Suprapubic skin (tissue), 4 donors: Measurements from ENCODE around the gene PSMD11. TPM values are rescaled to one million over a fixed set of nuclear protein-coding genes. Genes with fewer than 3 reads are reported as not detected.

Experiments used
- DNase-seq, 2 donors: peaks; one replicate each; pipeline ENCODE4 v3.0.0-alpha.2; 2019; ENCODE audit warnings: low spot score in 2 of 2
- H3K27ac ChIP-seq: fragments of 200-600 bp; sonication (generic); one replicate; pipeline ENCODE4 v1.5.1; 2019
- H3K27me3 ChIP-seq: fragments of 200-600 bp; sonication (generic); one replicate; pipeline ENCODE4 v1.5.1; 2019
- H3K36me3 ChIP-seq: fragments of 200-600 bp; sonication (generic); one replicate; pipeline ENCODE4 v1.5.1; 2019
- H3K4me1 ChIP-seq: fragments of 200-600 bp; sonication (generic); one replicate; pipeline ENCODE4 v1.5.1; 2019
- H3K4me3 ChIP-seq: fragments of 200-600 bp; sonication (generic); one replicate; pipeline ENCODE4 v1.5.1; 2019; ENCODE audit warnings: mild to moderate bottlenecking
- H3K9me3 ChIP-seq: fragments of 200-600 bp; sonication (generic); one replicate; pipeline ENCODE4 v1.5.1; 2019
- CTCF ChIP-seq, 2 donors: fragments of 200-600 bp in 1 of 2; fragments of 450-650 bp in 1 of 2; sonication (generic) in 1 of 2; IDR thresholded peaks; one replicate each; pipeline ENCODE4 v1.5.1; 2016 to 2019; ENCODE audit warnings: antibody characterized with exemption in 2 of 2, mild to moderate bottlenecking in 1 of 2, moderate library complexity in 1 of 2
- EP300 ChIP-seq: sonication (generic); formaldehyde crosslinking; IDR thresholded peaks from one replicate; pipeline ENCODE4 v1.6.1; 2017; ENCODE audit warnings: antibody characterized with exemption
- POLR2A ChIP-seq, 2 donors: fragments of 450-650 bp; IDR thresholded peaks; one replicate each; pipeline ENCODE4 v1.6.1; 2017; ENCODE audit warnings: antibody characterized with exemption in 2 of 2, mild to moderate bottlenecking in 2 of 2, moderate library complexity in 2 of 2
- POLR2AphosphoS5 ChIP-seq, 3 donors: sonication (generic); formaldehyde crosslinking; IDR thresholded peaks; one replicate each; pipeline ENCODE4 v1.6.1; 2017; ENCODE audit warnings: antibody characterized with exemption in 3 of 3
- WGBS: methylation state at CpG from one replicate; pipeline ENCODE4 v1.1.5; 2018; 5-methylcytosine and 5-hydroxymethylcytosine counted together
- total RNA-seq, 4 donors: library from RNA; depleted of rRNA; stranded (reverse); fragments of >200 nt; gene quantifications; one replicate each; pipeline ENCODE4 v1.1.0, GENCODE V29; 2016

The PSMD11 gene
- total RNA-seq, 4 donors from 2014 or later = 52.3 to 59.9 (median 57.7) TPM

DNA sequence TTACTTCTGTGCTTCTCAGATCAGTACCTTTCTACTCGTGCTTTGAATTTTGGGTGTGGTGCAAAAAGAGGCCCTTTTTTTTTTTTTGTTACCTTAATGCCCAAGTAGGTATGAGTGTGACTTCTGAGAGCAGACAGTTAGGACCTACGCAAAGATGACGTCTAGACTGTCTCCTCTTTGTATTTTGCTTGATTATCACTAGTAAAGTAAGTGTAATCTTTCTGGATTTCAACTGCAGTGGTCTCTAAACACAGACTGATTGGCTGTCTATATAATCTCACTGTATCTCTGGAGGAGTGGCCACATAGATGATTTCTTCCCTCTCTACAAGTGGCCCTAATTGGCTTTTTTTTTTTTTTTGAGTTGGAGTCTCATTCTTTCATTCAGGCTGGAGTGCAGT, 30.9 kb downstream of the PSMD11 start:
- H3K4me3 ChIP-seq = no peak overlapping the region
- H3K36me3 ChIP-seq = peaks cover 99% of the 10 kb centered on the region
- no peaks in the 10 kb centered on the region for H3K4me1 ChIP-seq
- no peak overlapping the region for H3K27ac ChIP-seq
- no peaks in the 10 kb centered on the region for H3K9me3 ChIP-seq
- DNase-seq = no peak
- TF ChIP-seq CTCF (IDR thresholded peaks at IDR 0.05) (no peak), POLR2AphosphoS5 (IDR thresholded peaks at IDR 0.05) (no peak), EP300 (no peak), POLR2A (IDR thresholded peaks at IDR 0.05) (no peak)
- H3K27me3 ChIP-seq = no peaks in the 10 kb centered on the region
- WGBS = 88% methylated on average over 3 of the region's 3 CpGs

- DNase-seq = no peak
- Histone ChIP-seq H3K36me3 (peaks cover 96% of the 10 kb centered on the region), H3K27ac (no peak overlapping the region), H3K4me3 (no peak overlapping the region), H3K9me3 (no peaks in the 10 kb centered on the region), H3K4me1 (no peaks in the 10 kb centered on the region), H3K27me3 (no peaks in the 10 kb centered on the region)
- 94% methylated on average over 8 of the region's 8 CpGs for WGBS
- no peak for TF ChIP-seq POLR2A (IDR thresholded peaks at IDR 0.05)
- no peak for TF ChIP-seq POLR2AphosphoS5 (IDR thresholded peaks at IDR 0.05)
- no peak for TF ChIP-seq EP300
- TF ChIP-seq CTCF (IDR thresholded peaks at IDR 0.05) = no peak
Measured at GRCh38 chr17:32477220-32477619, 32.9 kb downstream of the PSMD11 start.

GRCh38 chr17:32479074-32479617, 34.8 kb downstream of the PSMD11 start:
- TF ChIP-seq POLR2AphosphoS5 (IDR thresholded peaks at IDR 0.05) (no peak), EP300 (no peak), CTCF (IDR thresholded peaks at IDR 0.05) (no peak), POLR2A (IDR thresholded peaks at IDR 0.05) (no peak)
- DNase-seq = no peak
- Histone ChIP-seq H3K27me3 (no peaks in the 10 kb centered on the region), H3K9me3 (no peaks in the 10 kb centered on the region), H3K36me3 (peaks cover 76% of the 10 kb centered on the region), H3K27ac (no peak overlapping the region), H3K4me3 (no peak overlapping the region), H3K4me1 (peaks cover 12% of the 10 kb centered on the region)
- 51% methylated on average over 5 of the region's 5 CpGs for WGBS

- Histone ChIP-seq H3K4me3 (no peak overlapping the region), H3K4me1 (peaks cover 23% of the 10 kb centered on the region), H3K9me3 (no peaks in the 10 kb centered on the region), H3K36me3 (peaks cover 56% of the 10 kb centered on the region), H3K27ac (no peak overlapping the region), H3K27me3 (no peaks in the 10 kb centered on the region)
- TF ChIP-seq CTCF (IDR thresholded peaks at IDR 0.05) = no peak
- TF ChIP-seq EP300 = no peak
- TF ChIP-seq POLR2AphosphoS5 (IDR thresholded peaks at IDR 0.05) = no peak
- TF ChIP-seq POLR2A (IDR thresholded peaks at IDR 0.05) = no peak
- DNase-seq = no peak
- WGBS = 82% methylated on average over 8 of the region's 8 CpGs
Measured at GRCh38 chr17:32481193-32481592, 36.9 kb downstream of the PSMD11 start.

- DNase-seq = no peak
- Histone ChIP-seq H3K4me3 (no peak overlapping the region), H3K4me1 (peaks cover 29% of the 10 kb centered on the region), H3K36me3 (peaks cover 41% of the 10 kb centered on the region), H3K27me3 (no peaks in the 10 kb centered on the region), H3K27ac (no peak overlapping the region), H3K9me3 (no peaks in the 10 kb centered on the region)
- 69% methylated on average over 11 of the region's 11 CpGs for WGBS
- TF ChIP-seq POLR2A (IDR thresholded peaks at IDR 0.05) = no peak
- no peak for TF ChIP-seq EP300
- TF ChIP-seq POLR2AphosphoS5 (IDR thresholded peaks at IDR 0.05) = no peak
- TF ChIP-seq CTCF (IDR thresholded peaks at IDR 0.05) = no peak
Measured at GRCh38 chr17:32482568-32483320, 38.4 kb downstream of the PSMD11 start.
